ENCODE results near the gene HOXD10. TPM values are rescaled to one million over a fixed set of nuclear protein-coding genes. Genes with fewer than 3 reads are reported as not detected.

The HOXD10 gene
- total RNA-seq, 2 experiments from 2014 or later, result not detected

DNA sequence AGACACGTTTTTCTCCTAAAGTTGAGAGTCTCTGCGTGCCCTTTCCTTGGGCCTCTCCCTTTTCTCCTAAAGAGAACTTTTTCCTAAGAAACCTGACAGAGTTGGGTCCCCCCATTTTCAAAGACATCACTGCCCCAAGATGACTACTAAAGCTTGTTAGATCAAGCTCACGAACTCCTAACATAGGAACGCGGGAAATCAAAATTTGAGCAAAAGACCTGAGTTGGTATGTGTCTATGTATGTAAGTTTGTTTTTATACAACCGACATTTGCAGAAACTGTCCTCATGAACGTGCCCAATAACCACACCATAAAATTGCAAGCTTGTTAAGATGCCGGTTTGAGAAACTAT lies 22.7 kb upstream of the HOXD10 start:
- no TSS peak for BruUV-seq (replicated peaks)
- no peak for DNase-seq (ENCODE audit: low spot score)
- no peak overlapping the region for H2AFZ ChIP-seq (ENCODE audit: low read length)
- TF ChIP-seq, protein P1, sequence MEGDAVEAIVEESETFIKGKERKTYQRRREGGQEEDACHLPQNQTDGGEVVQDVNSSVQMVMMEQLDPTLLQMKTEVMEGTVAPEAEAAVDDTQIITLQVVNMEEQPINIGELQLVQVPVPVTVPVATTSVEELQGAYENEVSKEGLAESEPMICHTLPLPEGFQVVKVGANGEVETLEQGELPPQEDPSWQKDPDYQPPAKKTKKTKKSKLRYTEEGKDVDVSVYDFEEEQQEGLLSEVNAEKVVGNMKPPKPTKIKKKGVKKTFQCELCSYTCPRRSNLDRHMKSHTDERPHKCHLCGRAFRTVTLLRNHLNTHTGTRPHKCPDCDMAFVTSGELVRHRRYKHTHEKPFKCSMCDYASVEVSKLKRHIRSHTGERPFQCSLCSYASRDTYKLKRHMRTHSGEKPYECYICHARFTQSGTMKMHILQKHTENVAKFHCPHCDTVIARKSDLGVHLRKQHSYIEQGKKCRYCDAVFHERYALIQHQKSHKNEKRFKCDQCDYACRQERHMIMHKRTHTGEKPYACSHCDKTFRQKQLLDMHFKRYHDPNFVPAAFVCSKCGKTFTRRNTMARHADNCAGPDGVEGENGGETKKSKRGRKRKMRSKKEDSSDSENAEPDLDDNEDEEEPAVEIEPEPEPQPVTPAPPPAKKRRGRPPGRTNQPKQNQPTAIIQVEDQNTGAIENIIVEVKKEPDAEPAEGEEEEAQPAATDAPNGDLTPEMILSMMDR (conservative IDR thresholded peaks at IDR 0.05; ENCODE audit: low read length), result no peak
- TF ChIP-seq EZH2phosphoT487 (IDR thresholded peaks at IDR 0.05; ENCODE audit: borderline replicate concordance, low read depth, low read length), result no peak
- CTCF ChIA-PET (ENCODE audit: unreplicated experiment), result interaction anchor here (0.9 kb wide), 1 partner anchor 34 kb away, joined by 6 read pairs; no protein-coding TSS in a partner anchor
- no peak overlapping the region for H3K4me3 ChIP-seq (ENCODE audit: low read depth, low read length, poor library complexity, severe bottlenecking)
- H3K4me1 ChIP-seq (ENCODE audit: insufficient read depth, low read length, poor library complexity, severe bottlenecking), result peaks cover 14% of the 10 kb centered on the region
- H4K20me1 ChIP-seq (ENCODE audit: insufficient read depth, low read length), result no peaks in the 10 kb centered on the region
- H3K27ac ChIP-seq (ENCODE audit: low read depth, low read length, poor library complexity, severe bottlenecking), result no peak overlapping the region
- no peaks in the 10 kb centered on the region for H3K79me2 ChIP-seq (ENCODE audit: insufficient read depth, low read depth, low read length)
- no peaks in the 10 kb centered on the region for H3K9me2 ChIP-seq (ENCODE audit: insufficient read depth, low read length)
- intact Hi-C loops (cut with micrococcal nuclease; ENCODE audit: unreplicated experiment), result no loop called here
- no peaks in the 10 kb centered on the region for H3K9me3 ChIP-seq (ENCODE audit: low read length)
- H3K36me3 ChIP-seq (ENCODE audit: insufficient read depth, low read length), result no peaks in the 10 kb centered on the region
- POLR2A ChIA-PET, result interaction anchor here (0.6 kb wide), 1 partner anchor 31 kb away, joined by 4 read pairs; no protein-coding TSS in a partner anchor
- no peak overlapping the region for H3K4me2 ChIP-seq (ENCODE audit: low read length)

DNA sequence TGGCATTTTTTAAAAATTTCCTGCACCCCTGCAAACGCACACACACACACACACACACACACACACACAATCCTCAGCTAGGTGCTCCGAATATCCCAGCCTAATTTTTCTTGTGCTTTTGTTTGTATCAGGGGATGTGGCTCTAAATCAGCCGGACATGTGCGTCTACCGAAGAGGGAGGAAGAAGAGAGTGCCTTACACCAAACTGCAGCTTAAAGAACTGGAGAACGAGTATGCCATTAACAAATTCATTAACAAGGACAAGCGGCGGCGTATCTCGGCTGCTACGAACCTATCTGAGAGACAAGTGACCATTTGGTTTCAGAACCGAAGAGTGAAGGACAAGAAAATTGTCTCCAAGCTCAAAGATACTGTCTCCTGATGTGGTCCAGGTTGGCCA lies 22.2 kb upstream of the HOXD10 start:
- CTCF ChIA-PET (ENCODE audit: unreplicated experiment), result interaction anchor here (0.9 kb wide), 1 partner anchor 33 kb away, joined by 6 read pairs; no protein-coding TSS in a partner anchor
- no peaks in the 10 kb centered on the region for H3K79me2 ChIP-seq (ENCODE audit: insufficient read depth, low read depth, low read length)
- no peak for DNase-seq (ENCODE audit: low spot score)
- H3K4me1 ChIP-seq (ENCODE audit: insufficient read depth, low read length, poor library complexity, severe bottlenecking), result peaks cover 14% of the 10 kb centered on the region
- H3K4me2 ChIP-seq (ENCODE audit: low read length), result no peak overlapping the region
- POLR2A ChIA-PET, result no interaction called here
- no TSS peak for BruUV-seq (replicated peaks)
- H4K20me1 ChIP-seq (ENCODE audit: insufficient read depth, low read length), result no peaks in the 10 kb centered on the region
- intact Hi-C loops (cut with micrococcal nuclease; ENCODE audit: unreplicated experiment), result no loop called here
- no peak for TF ChIP-seq EZH2phosphoT487 (IDR thresholded peaks at IDR 0.05; ENCODE audit: borderline replicate concordance, low read depth, low read length)
- TF ChIP-seq, protein P1 (conservative IDR thresholded peaks at IDR 0.05; ENCODE audit: low read length), result no peak
- no peaks in the 10 kb centered on the region for H3K9me2 ChIP-seq (ENCODE audit: insufficient read depth, low read length)
- no peak overlapping the region for H3K27ac ChIP-seq (ENCODE audit: low read depth, low read length, poor library complexity, severe bottlenecking)
- H3K9me3 ChIP-seq (ENCODE audit: low read length), result no peaks in the 10 kb centered on the region
- H3K4me3 ChIP-seq (ENCODE audit: low read depth, low read length, poor library complexity, severe bottlenecking), result no peak overlapping the region
- H3K36me3 ChIP-seq (ENCODE audit: insufficient read depth, low read length), result no peaks in the 10 kb centered on the region
- H2AFZ ChIP-seq (ENCODE audit: low read length), result no peak overlapping the region

DNA sequence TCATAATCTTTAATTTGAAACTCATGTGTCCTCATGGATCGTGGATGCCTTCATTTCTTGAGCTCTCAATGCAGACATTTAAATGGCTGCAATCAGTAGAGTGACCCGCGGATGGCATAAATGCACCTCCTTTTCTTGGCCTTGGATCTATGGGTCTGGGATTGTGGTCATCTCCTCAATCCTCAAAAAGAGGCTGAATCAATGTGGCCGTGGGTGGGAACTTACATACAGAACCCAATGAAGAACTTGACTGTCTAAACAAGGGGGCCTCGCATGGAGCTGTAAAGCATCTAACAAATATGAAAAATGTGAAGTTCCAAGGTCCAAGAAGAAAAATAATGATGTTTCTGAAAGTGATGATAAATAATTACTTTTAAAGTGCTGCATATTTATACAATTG lies 21.2 kb upstream of the HOXD10 start:
- TF ChIP-seq, protein P1 (conservative IDR thresholded peaks at IDR 0.05; ENCODE audit: low read length), result no peak
- TF ChIP-seq EZH2phosphoT487 (IDR thresholded peaks at IDR 0.05; ENCODE audit: borderline replicate concordance, low read depth, low read length), result no peak
- H3K4me3 ChIP-seq (ENCODE audit: low read depth, low read length, poor library complexity, severe bottlenecking), result no peak overlapping the region
- H2AFZ ChIP-seq (ENCODE audit: low read length), result no peak overlapping the region
- no peak overlapping the region for H3K27ac ChIP-seq (ENCODE audit: low read depth, low read length, poor library complexity, severe bottlenecking)
- POLR2A ChIA-PET, result interaction anchor here (1.5 kb wide), 1 partner anchor 94 kb away, joined by 4 read pairs; the partner anchor contains the start of gene LNPK
- no peaks in the 10 kb centered on the region for H4K20me1 ChIP-seq (ENCODE audit: insufficient read depth, low read length)
- H3K79me2 ChIP-seq (ENCODE audit: insufficient read depth, low read depth, low read length), result no peaks in the 10 kb centered on the region
- H3K9me2 ChIP-seq (ENCODE audit: insufficient read depth, low read length), result no peaks in the 10 kb centered on the region
- CTCF ChIA-PET (ENCODE audit: unreplicated experiment), result interaction anchor here (0.5 kb wide), 1 partner anchor 45 kb away, joined by 7 read pairs; no protein-coding TSS in a partner anchor
- H3K9me3 ChIP-seq (ENCODE audit: low read length), result no peaks in the 10 kb centered on the region
- H3K36me3 ChIP-seq (ENCODE audit: insufficient read depth, low read length), result no peaks in the 10 kb centered on the region
- no peak overlapping the region for H3K4me2 ChIP-seq (ENCODE audit: low read length)
- H3K4me1 ChIP-seq (ENCODE audit: insufficient read depth, low read length, poor library complexity, severe bottlenecking), result peaks cover 14% of the 10 kb centered on the region
- BruUV-seq (replicated peaks), result no TSS peak
- no peak for DNase-seq (ENCODE audit: low spot score)
- intact Hi-C loops (cut with micrococcal nuclease; ENCODE audit: unreplicated experiment), result no loop called here
